Astrocyte (in vitro differentiated cells and primary cell): ENCODE measurements around the gene TANGO6. TPM values are rescaled to one million over a fixed set of nuclear protein-coding genes. Genes with fewer than 3 reads are reported as not detected.
"Not testable (repeated sequence)": the region's sequence is repeated elsewhere in the genome, so short reads cannot be mapped to it uniquely, and the experiment has no call there.

ENCODE experiments used
- DNase-seq: peaks from one replicate; pipeline ENCODE4 v3.0.0-alpha.2; 2010; ENCODE audit warnings: low read depth
- FAIRE-seq: peaks from 2 replicates; lab custom pipeline; 2011; peaks lifted over from hg19 to GRCh38; lab: Jason Lieb, UNC
- H2AFZ ChIP-seq: 2 replicates; pipeline ENCODE4 v1.6.0; 2012; ENCODE audit warnings: low read depth, low read length, inconsistent platforms
- H3K27ac ChIP-seq: 2 replicates; pipeline ENCODE4 v1.5.1; 2011; ENCODE audit warnings: low read depth, low read length, inconsistent platforms
- H3K27me3 ChIP-seq: 2 replicates; pipeline ENCODE4 v1.6.0; 2011; ENCODE audit warnings: low read length, inconsistent platforms; ENCODE audit not compliant: insufficient read depth
- H3K36me3 ChIP-seq: 2 replicates; pipeline ENCODE4 v1.5.1; 2011; ENCODE audit warnings: low read length, inconsistent platforms; ENCODE audit not compliant: insufficient read depth
- H3K4me1 ChIP-seq: 2 replicates; pipeline ENCODE4 v1.5.1; 2011; ENCODE audit warnings: low read length, inconsistent platforms; ENCODE audit not compliant: insufficient read depth
- H3K4me2 ChIP-seq: 2 replicates; pipeline ENCODE4 v1.6.0; 2012; ENCODE audit warnings: low read length, inconsistent platforms
- H3K4me3 ChIP-seq: 2 replicates; pipeline ENCODE4 v1.5.1; 2011; ENCODE audit warnings: low read depth, mild to moderate bottlenecking, low read length, inconsistent platforms; ENCODE audit not compliant: insufficient read depth
- H3K79me2 ChIP-seq: 2 replicates; pipeline ENCODE4 v1.6.0; 2012; ENCODE audit warnings: mild to moderate bottlenecking, low read length, inconsistent platforms; ENCODE audit not compliant: insufficient read depth
- H3K9ac ChIP-seq: 2 replicates; pipeline ENCODE4 v1.6.0; 2012; ENCODE audit warnings: mild to moderate bottlenecking, low read length, inconsistent platforms
- H3K9me3 ChIP-seq: 2 replicates; pipeline ENCODE4 v1.5.1; 2012; ENCODE audit warnings: low read depth, mild to moderate bottlenecking, low read length, inconsistent platforms; ENCODE audit not compliant: insufficient read depth
- H4K20me1 ChIP-seq: 2 replicates; pipeline ENCODE4 v1.6.0; 2012; ENCODE audit warnings: low read length, inconsistent platforms; ENCODE audit not compliant: insufficient read depth
- H3K27ac Mint-ChIP-seq: one replicate; pipeline ENCODE4 v1.8.0; 2021; ENCODE audit warnings: mild to moderate bottlenecking, mixed read lengths; ENCODE audit not compliant: unreplicated experiment
- H3K27me3 Mint-ChIP-seq: one replicate; pipeline ENCODE4 v1.8.0; 2021; ENCODE audit warnings: low read depth, mixed read lengths; ENCODE audit not compliant: unreplicated experiment
- H3K36me3 Mint-ChIP-seq: one replicate; pipeline ENCODE4 v1.8.0; 2021; ENCODE audit warnings: low read depth, mixed read lengths; ENCODE audit not compliant: unreplicated experiment
- H3K4me1 Mint-ChIP-seq: one replicate; pipeline ENCODE4 v1.8.0; 2021; ENCODE audit warnings: low read depth, mixed read lengths; ENCODE audit not compliant: unreplicated experiment
- H3K4me3 Mint-ChIP-seq: one replicate; pipeline ENCODE4 v1.8.0; 2021; ENCODE audit warnings: mild to moderate bottlenecking, moderate library complexity, mixed read lengths; ENCODE audit not compliant: unreplicated experiment
- H3K9me3 Mint-ChIP-seq: one replicate; pipeline ENCODE4 v1.8.0; 2021; ENCODE audit warnings: mild to moderate bottlenecking, mixed read lengths; ENCODE audit not compliant: unreplicated experiment
- EZH2 ChIP-seq: IDR thresholded peaks from 2 replicates; pipeline ENCODE4 v1.6.1; 2012; ENCODE audit warnings: mild to moderate bottlenecking, low read length, inconsistent platforms; ENCODE audit not compliant: insufficient read depth
- total RNA-seq: library from RNA; stranded (reverse); gene quantifications from 2 replicates; pipeline ENCODE4 v1.2.1, GENCODE V29; 2021
- TF ChIP-seq, protein P1 (sequence below): IDR thresholded peaks from 2 replicates; pipeline ENCODE4 v1.5.1; 2011; ENCODE audit warnings: low read depth, mild to moderate bottlenecking, inconsistent platforms, low read length, moderate library complexity; ENCODE audit not compliant: insufficient read depth

TANGO6 gene
- total RNA-seq, 1 donor from 2014 or later, result 15.8 TPM

DNA sequence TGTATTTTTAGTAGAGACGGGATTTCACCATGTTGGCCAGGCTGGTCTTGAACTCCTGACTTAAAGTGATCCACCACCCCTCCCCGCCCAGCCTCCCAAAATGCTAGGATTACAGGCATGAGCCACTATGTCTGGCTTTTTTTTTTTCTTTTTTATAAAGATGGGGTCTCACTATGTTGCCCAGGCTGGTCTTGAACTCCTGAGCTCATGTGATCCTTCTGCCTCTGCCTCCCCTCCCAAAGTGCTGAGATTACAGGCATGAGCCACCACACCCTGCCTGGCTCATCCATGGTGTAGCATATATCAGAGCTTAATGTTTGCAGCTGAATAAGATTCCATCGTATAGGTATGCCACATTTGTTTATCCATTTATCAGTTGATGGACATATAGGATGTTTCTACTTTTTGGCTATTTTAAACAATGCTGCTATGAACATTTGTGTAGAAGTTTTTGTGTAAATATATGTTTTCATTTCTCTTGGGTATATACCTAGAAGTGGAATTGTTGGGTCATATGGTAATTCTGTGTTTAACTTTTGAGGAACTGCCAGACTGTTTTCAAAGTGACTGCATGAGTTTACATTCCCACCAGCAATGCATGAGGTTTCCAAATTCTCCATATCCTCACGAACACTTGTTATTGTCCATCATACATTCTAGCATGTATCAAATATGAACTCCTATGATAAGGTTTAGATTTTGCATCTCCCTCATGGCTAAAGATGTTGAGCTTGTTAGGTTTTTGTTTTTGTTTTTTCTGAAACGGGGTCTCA, 206.5 kb downstream of the TANGO6 start:
- H3K36me3 ChIP-seq, result no peaks in the 10 kb centered on the region
- H4K20me1 ChIP-seq, result no peaks in the 10 kb centered on the region
- H3K79me2 ChIP-seq, result no peaks in the 10 kb centered on the region
- no peaks in the 10 kb centered on the region for H3K27me3 ChIP-seq
- H3K36me3 Mint-ChIP-seq, result no peaks in the 10 kb centered on the region
- H3K9me3 Mint-ChIP-seq, result peaks cover 3% of the 10 kb centered on the region
- H3K4me3 ChIP-seq, result no peak overlapping the region
- H2AFZ ChIP-seq, result no peak overlapping the region
- no peaks in the 10 kb centered on the region for H3K27me3 Mint-ChIP-seq
- no peak for DNase-seq
- H3K4me3 Mint-ChIP-seq, result no peak overlapping the region
- H3K4me2 ChIP-seq, result no peak overlapping the region
- no peak for FAIRE-seq
- no peak for TF ChIP-seq EZH2
- TF ChIP-seq, protein P1, sequence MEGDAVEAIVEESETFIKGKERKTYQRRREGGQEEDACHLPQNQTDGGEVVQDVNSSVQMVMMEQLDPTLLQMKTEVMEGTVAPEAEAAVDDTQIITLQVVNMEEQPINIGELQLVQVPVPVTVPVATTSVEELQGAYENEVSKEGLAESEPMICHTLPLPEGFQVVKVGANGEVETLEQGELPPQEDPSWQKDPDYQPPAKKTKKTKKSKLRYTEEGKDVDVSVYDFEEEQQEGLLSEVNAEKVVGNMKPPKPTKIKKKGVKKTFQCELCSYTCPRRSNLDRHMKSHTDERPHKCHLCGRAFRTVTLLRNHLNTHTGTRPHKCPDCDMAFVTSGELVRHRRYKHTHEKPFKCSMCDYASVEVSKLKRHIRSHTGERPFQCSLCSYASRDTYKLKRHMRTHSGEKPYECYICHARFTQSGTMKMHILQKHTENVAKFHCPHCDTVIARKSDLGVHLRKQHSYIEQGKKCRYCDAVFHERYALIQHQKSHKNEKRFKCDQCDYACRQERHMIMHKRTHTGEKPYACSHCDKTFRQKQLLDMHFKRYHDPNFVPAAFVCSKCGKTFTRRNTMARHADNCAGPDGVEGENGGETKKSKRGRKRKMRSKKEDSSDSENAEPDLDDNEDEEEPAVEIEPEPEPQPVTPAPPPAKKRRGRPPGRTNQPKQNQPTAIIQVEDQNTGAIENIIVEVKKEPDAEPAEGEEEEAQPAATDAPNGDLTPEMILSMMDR, result no peak
- H3K9ac ChIP-seq, result no peak overlapping the region
- H3K9me3 ChIP-seq, result no peaks in the 10 kb centered on the region
- peak overlapping the region; percentile 71 for H3K27ac ChIP-seq
- peak overlapping the region; percentile 91 for H3K27ac Mint-ChIP-seq
- H3K4me1 ChIP-seq, result peaks cover 14% of the 10 kb centered on the region
- peaks cover 15% of the 10 kb centered on the region for H3K4me1 Mint-ChIP-seq

DNA sequence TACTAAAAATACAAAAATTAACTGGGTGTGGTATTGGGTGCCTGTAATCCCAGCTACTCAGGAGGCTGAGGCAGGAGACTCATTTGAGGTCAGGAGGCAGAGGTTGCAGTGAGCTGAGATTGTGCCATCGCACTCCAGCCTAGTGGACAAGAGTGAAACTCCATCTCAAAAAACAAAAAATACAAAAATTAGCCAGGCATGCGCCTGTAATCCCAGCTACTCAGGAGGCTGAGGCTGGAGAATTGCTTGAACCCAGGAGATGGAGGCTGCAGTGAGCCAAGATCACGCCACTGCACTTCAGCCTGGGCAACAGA, 208.1 kb downstream of the TANGO6 start:
- H4K20me1 ChIP-seq, H3K36me3 ChIP-seq, FAIRE-seq, H2AFZ ChIP-seq, H3K9ac ChIP-seq, H3K9me3 ChIP-seq, H3K79me2 ChIP-seq, H3K27ac ChIP-seq, H3K27ac Mint-ChIP-seq, DNase-seq, H3K9me3 Mint-ChIP-seq, H3K36me3 Mint-ChIP-seq, H3K4me2 ChIP-seq, H3K27me3 ChIP-seq, H3K4me3 ChIP-seq, H3K27me3 Mint-ChIP-seq, H3K4me3 Mint-ChIP-seq: not testable (repeated sequence)
- H3K4me1 ChIP-seq, result peaks cover 20% of the 10 kb centered on the region
- peaks cover 19% of the 10 kb centered on the region for H3K4me1 Mint-ChIP-seq

DNA sequence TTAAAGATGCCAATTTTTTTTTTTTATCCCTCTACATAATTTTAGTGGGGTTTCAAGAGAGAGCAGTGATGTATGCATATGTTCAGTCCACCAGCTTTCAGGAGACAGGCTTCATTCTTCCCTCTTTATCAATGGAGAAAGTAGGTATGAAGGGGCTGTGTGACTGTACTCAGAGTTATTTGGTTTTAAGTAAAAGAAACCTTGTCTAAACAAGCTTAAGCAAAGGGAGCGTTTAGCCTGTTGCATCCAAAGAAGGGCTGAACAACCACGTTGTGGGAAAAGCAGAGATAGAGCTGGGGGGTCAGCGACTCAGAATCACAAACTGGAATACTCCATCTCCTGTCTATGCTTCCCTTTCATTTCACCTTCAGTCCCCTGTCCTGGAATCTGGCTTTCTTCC, 211.7 kb downstream of the TANGO6 start:
- Mint-ChIP-seq H3K27ac (peak overlapping the region; percentile 34), H3K4me3 (no peak overlapping the region), H3K9me3 (no peaks in the 10 kb centered on the region), H3K4me1 (peaks cover 15% of the 10 kb centered on the region), H3K27me3 (no peaks in the 10 kb centered on the region), H3K36me3 (no peaks in the 10 kb centered on the region)
- Histone ChIP-seq H3K9me3 (no peaks in the 10 kb centered on the region), H3K4me2 (no peak overlapping the region), H3K4me1 (peaks cover 22% of the 10 kb centered on the region), H3K9ac (no peak overlapping the region), H3K4me3 (no peak overlapping the region), H3K27me3 (no peaks in the 10 kb centered on the region), H3K79me2 (no peaks in the 10 kb centered on the region), H3K36me3 (no peaks in the 10 kb centered on the region), H2AFZ (no peak overlapping the region), H3K27ac (no peak overlapping the region), H4K20me1 (no peaks in the 10 kb centered on the region)
- FAIRE-seq (no peak), DNase-seq (peak; percentile 50)
- TF ChIP-seq, protein P1, result no peak
- TF ChIP-seq EZH2, result no peak
